ENCODE data around the gene TRIM41. TPM values are rescaled to one million over a fixed set of nuclear protein-coding genes. Genes with fewer than 3 reads are reported as not detected.
"Not testable (repeated sequence)": the region's sequence is repeated elsewhere in the genome, so short reads cannot be mapped to it uniquely, and the experiment has no call there.

Gene TRIM41
- total RNA-seq = 10 to 100 TPM; 15.2 to 20.4 TPM
- long read RNA-seq, donor 1, partial matches to known transcripts = 0 of 4 reads
- long read RNA-seq, donor 1, other reads (novel, unspliced or antisense) = 3 of 4 reads
- long read RNA-seq, donor 2, partial matches to known transcripts = 0 of 10 reads
- long read RNA-seq, donor 2, other reads (novel, unspliced or antisense) = 9 of 10 reads

DNA sequence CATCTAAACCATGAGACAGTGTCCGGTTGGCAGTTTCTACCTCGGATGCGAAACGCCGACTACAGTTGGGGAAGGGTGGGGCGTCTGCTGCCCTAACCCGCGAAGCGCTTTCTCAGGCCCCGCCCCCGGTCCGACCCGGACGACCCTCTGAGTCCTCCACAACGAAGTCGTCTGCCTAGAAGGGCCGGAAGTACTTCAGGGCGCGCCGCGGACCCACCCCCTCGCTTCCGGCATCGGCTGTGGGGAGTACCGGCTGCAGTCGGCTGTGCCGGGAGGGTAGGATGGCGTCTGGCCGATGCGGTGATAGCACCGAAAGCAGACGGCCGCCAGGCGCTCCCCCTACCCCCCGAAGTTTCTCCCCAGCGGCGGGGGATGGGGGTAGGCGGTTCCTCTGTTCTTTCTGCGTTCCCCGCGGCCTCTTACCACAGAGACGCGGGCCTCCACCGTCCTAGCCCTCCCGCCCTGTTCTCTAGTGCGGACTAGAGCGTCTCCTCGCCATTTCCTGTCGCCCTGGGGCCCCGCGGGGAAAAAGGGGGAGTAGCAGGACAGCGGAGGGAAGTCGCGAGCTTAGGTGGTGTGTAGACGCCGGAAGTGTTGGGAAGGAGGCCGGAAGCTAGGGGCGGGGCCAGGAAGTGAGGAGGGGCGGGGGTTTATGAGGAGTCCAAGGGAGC lies at the start of gene TRIM41:
Gene TRIM41, plus strand, starts transcription at position 224 of the 671 bp plus-strand sequence. CDS start 719 bp downstream, outside the sequence.
- peak; percentile 100 for DNase-seq (ENCODE audit: low spot score)
- intact Hi-C loops (cut with DNase I) = loop anchor here in 1 of 2 donors (2.0 kb wide), 1 partner anchor 32 kb away; no protein-coding TSS in a partner anchor

DNA sequence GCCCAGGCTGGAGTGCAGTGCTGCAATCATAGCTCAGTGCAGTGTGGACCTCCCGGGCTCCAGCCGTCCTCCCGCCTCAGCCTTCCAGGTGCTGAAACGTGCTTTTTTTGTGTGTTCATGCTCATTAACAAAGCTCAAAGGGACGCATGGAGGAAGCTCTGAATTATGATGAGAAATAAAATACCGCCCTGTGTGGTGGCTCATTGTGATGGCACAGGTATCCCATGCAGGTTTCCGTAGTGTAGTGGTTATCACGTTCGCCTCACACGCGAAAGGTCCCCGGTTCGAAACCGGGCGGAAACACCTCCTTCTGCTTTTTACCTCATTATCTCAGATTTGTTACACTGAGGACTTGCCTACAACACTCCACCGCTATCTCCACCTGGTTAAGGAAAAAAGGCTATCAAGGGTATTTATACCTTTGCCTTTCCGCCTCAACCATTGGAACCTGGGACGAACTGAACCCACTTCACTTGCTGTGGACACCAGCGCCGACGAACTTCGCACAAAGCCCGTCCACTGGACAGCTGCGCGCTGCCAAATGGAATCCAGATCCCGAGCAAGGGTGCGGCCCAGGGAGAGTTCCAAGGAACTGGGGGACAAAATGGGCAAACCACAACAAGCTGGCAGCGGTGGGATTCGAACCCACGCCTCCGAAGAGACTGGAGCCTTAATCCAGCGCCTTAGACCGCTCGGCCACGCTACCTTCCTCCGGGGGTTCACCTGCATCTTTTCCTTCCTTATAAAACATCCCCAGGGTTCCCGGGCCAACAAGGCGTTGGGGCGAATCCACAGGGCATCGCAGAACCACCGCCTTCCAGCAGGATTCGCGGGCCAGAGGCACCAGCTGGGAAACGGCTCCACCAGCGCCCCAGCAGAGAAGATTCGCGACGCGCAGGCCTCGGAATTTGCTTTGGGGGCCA lies 49.4 kb upstream of the TRIM41 start:
- DNase-seq (ENCODE audit: low spot score) = no peak
- intact Hi-C loops (cut with DNase I) = no loop called here

DNA sequence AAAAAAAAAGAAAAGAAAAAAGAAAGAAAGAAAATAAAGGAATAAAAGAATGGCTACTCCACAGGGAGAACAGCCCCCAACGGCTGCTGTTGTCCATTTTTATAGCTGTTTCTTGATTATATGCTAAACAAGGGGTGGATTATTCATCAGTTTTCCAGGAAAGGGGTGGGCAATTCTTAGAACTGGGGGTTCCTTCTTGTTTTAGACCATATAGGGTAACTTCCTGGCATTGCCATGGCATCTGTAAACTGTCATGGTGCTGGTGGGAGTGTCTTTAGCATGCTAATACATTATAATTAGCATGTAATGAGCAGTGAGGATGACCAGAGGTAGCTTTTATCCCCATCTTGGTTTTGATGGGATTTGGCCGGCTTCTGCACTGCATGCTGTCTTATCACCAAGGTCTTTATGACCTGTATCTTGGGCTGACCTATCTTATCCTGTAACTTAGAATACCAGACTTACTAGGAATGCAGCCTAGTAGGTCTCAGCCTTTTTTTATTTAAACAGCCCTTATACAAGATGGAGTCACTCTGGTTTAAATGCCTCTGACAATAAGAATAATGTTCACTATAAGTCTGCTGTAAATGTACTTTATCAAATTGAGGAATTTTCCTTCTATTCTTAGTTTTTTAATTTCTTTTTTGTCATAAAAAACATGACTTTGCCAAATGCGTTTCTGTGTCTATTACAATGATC lies 46.7 kb upstream of the TRIM41 start:
- DNase-seq (ENCODE audit: low spot score) = no peak
- intact Hi-C loops (cut with DNase I) = no loop called here

DNA sequence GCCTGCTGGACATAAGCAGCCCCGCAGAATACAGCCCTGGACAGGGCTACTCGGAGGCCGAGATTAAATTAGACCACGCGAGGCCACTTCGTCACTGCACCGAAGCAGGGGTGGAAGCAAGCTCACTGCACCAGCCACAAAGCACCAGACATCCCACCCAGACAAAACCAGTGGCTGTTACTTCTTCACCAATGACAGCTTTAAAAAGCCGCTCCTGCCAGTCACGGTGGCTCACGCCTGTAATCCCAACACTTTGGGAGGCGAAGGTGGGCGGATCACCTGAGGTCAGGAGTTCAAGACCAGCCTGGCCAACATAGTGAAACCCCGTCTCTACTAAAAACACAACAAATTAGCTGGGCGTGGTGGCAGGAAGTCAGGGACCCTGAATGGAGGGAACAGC lies 45.5 kb upstream of the TRIM41 start:
- DNase-seq (ENCODE audit: low spot score); intact Hi-C loops (cut with DNase I): not testable (repeated sequence)

DNA sequence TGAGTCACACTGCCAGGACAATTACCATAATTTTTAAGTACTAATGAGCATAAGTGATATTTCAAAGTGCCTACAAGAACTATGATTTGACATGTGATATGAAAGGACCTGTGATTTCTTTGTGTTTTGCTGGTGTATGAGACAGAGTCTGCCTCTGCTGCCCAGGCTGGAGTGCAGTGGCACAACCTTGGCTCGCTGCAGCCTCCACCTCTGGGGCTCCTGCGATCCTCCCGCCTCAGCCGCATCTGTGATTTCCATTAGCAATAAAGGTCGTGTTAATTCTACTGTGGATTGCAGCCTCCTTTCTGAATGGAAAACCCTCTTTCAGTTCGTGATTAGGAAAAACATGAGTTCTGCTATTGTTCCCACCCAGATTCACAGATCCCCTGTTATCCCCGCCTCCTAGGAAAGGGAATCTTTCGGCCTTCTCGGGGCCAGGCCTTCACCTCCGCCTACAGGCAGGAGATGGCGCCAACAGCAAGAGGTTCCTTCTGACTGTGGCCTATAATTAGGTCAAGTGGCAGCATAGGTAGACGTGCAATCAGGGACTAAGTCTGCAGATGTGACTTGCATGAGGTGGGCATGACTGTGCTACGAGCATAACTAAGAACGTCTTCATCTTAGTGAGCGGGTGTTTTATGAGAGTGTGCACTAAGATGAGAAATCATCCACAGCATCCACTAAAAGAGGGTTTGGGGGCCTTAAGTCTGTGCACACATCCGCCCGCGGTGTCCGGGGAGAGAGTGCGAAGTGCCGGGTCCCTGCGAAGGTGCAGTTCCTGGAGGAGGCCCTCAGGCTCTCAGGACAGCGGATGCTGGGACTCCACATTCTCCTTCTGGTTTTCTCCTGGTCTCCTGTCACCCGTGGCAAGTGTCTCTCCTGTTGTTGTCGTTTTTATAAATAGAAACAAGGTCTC lies 41.2 kb upstream of the TRIM41 start:
- peak; percentile 85 for DNase-seq (ENCODE audit: low spot score)
- intact Hi-C loops (cut with DNase I) = loop anchor here in 1 of 2 donors (10.0 kb wide), 1 partner anchor 63 kb away; the partner anchor contains the start of gene RACK1

DNA sequence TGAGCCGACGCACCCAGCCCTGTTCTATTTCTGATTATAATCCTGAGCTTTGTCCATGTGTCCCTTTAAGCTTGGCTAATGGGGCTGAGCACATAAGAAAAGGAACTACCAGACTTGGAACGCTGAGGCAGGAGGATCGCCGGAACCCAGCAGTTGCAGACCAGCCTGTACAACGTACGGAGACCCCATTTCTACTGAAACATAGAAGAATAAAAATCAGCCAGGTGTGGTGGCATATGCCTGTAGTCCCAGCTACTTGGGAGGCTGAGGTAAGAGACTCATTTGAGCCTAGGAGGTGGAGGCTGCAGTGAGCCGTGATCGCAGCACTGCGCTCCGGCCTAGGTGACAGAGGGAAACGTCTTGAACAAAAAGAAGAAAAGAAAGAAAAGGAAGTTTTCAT lies 40.4 kb upstream of the TRIM41 start:
- no peak for DNase-seq (ENCODE audit: low spot score)
- intact Hi-C loops (cut with DNase I) = loop anchor here in 1 of 2 donors (10.0 kb wide), 1 partner anchor 62 kb away; the partner anchor contains the start of gene RACK1

DNA sequence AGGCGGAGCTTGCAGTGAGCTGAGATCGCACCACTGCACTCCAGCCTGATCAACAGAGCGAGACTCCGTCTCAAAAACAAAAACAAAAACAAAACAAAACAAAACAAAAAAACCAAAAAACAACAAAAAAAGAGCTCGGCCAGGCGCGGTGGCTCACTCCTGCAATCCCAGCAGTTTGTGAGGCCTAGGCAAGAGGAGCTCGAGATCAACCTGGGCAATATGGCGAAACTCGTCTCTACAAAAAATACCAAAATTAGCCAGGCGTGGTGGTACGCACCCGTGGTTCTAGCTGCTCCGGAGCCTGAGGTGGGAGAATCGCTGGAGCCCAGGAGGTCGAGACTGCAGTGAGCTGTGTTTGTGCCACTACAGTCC lies 38.2 kb upstream of the TRIM41 start:
- no peak for DNase-seq (ENCODE audit: low spot score)
- intact Hi-C loops (cut with DNase I) = loop anchor here in 1 of 2 donors (10.0 kb wide), 1 partner anchor 60 kb away; the partner anchor contains the start of gene RACK1

DNA sequence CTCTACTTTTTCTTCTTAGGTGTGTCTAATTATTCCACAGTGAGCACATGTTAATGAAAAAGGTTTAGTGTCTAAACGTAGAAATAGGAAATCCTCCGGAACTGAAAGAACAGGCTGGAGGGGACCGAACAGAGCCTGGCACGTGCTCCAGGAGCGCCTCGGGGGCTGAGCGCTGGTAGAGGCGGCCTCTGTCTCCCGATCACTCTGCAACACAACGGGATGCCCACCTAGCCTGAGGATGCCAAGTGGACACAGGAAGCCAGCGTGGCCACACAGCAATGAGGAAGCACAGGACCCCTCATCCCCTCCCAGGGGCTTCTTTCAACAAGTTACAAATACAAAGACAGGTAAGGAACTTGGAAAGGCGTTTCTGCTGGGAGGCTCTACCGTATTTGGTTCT lies 37.5 kb upstream of the TRIM41 start:
- no peak for DNase-seq (ENCODE audit: low spot score)
- intact Hi-C loops (cut with DNase I) = loop anchor here in 1 of 2 donors (10.0 kb wide), 1 partner anchor 59 kb away; the partner anchor contains the start of gene RACK1

DNA sequence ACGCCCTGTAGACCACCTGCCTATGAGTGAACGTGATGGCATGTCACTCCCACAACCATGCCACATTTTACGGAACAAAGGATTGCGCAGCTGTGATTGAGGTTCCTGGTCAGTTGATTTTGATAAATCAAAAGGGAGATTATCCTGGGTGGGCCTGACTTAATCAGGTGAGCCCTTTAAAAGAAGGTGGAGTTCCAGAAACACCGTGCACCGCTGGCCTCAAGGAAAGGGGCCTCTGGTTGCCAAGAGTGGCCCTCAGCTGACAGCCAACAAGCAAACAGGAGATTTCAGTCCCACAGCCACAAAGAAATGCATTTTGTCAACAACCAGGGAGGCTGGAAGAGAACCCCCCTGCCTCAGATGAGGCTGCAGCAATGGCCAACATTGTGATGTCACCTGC lies 37.1 kb upstream of the TRIM41 start:
- DNase-seq (ENCODE audit: low spot score) = peak; percentile 62
- intact Hi-C loops (cut with DNase I) = loop anchor here in 1 of 2 donors (10.0 kb wide), 1 partner anchor 59 kb away; the partner anchor contains the start of gene RACK1

DNA sequence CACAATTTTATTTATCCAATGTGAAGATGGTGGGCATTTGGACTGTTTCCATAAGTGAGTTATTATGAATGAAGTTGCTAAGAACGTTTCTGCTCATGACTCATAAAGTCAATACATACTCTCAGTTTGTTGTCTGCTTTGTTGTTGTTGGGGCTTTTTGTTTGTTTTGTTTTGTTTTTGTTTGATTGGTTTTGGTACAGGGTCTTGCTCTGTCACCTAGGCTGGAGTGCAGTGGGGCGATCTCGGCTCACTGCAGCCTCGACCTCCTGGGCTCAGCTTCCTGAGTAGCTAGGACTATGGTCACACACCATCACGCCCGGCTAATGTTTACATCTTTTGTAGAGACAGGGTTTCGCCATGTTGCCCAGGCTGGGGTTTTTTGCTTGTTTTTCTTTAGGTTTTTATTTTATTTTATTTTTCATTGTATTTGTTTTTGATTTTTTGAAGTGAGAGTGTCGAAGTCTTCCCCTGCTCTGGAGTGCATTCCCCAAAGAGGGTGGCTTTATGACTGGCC lies 36.0 kb upstream of the TRIM41 start:
- intact Hi-C loops (cut with DNase I) = loop anchor here in 1 of 2 donors (10.0 kb wide), 1 partner anchor 58 kb away; the partner anchor contains the start of gene RACK1

DNA sequence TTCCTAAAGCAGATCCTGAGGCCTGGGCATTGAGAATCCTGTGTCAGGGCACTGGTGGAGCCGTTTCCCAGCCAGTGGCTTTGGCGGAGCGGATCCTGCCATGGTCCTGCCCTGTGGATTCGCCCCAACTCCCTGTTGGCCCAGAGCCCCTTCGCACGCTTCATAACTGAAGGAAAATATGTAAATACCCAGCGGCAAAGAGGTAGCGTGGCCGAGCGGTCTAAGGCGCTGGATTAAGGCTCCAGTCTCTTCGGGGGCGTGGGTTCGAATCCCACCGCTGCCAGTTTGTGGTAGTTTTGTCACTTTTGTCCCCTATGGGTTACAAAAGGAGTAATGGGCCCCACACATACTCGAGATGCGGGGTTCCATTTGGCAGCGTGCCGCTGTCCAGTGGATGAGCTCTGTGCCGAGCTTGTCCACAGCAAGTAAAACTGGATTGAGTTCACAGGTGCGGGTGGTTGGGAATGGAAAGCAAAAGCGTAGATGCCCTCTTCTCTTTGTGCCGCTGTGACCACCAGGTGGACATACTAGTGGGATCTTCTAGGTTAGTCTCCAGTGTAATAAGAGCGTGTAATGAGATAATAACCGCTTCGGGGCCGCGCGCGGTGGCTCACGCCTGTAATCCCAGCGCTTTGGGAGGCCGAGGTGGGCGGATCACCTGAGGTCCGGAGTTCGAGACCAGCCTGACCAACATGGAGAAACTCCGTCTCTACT lies 35.4 kb upstream of the TRIM41 start:
- intact Hi-C loops (cut with DNase I) = loop anchor here in 1 of 2 donors (10.0 kb wide), 1 partner anchor 57 kb away; the partner anchor contains the start of gene RACK1
- peak; percentile 91 for DNase-seq (ENCODE audit: low spot score)

More for the DNA sequence above, 36.0 kb upstream of the TRIM41 start:
- no peak for DNase-seq (ENCODE audit: low spot score)

DNA sequence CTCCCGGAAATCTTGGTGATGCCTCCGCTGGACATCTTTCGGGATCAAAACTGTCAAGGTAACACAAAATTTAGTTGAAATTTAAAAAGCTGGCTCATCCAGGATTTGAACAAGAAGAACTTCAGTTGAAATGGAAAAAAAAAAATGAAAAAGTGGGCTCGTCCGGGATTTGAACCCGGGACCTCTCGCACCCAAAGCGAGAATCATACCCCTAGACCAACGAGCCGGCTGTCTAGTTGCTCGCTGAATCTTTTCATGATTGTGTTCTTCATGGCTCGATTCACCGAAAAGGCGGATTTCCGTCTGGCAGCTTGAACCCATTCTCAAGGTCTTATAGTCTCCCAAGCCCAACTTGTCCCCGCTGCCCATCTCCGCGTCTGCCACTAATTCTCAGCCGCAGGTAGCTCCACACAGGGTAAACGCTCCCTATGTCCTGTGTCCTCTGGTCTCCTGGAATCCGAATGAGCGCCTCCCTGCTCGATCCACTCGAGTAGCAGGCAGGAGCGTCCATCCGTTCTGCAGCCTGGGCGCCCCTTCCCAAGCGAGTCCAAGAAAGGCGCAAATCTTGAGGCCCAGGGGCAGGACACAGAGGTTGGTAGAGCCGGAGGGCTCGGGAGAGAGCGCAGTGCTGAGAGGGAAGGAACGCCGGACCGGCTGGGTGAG lies 34.2 kb upstream of the TRIM41 start:
- DNase-seq (ENCODE audit: low spot score) = peak; percentile 85
- intact Hi-C loops (cut with DNase I) = loop anchor here in 1 of 2 donors (10.0 kb wide), 1 partner anchor 56 kb away; the partner anchor contains the start of gene RACK1

DNA sequence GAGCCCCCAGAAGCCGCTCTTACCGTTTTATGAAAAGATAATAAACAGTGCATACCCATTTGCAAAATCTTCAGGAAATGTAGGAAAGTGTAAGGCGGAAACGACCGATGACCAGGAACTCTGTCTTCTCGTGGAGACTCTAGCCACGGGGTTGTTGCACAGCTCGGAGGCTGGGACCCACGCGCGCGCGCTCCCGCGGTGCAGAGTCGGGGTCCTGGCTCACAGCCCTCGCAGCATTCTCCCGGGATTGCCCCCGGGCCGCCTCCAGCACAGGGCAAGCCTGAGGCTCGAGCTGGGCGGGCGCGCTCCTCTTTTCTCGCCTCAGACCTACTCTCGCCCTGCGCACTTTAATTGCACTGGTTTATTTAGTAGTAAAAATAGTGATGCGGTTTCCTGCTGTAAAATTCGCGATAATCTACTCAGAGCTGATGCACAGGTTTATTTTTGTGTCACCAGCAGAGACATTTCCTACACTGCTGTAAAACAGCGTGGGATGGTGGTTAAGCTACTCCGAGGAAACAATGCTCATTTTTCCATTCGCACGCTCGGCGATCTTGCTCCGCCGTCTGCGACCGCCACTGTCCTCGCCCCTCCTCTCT lies 33.6 kb upstream of the TRIM41 start:
- intact Hi-C loops (cut with DNase I) = loop anchor here in 1 of 2 donors (10.0 kb wide), 1 partner anchor 55 kb away; the partner anchor contains the start of gene RACK1
- DNase-seq (ENCODE audit: low spot score) = no peak

DNA sequence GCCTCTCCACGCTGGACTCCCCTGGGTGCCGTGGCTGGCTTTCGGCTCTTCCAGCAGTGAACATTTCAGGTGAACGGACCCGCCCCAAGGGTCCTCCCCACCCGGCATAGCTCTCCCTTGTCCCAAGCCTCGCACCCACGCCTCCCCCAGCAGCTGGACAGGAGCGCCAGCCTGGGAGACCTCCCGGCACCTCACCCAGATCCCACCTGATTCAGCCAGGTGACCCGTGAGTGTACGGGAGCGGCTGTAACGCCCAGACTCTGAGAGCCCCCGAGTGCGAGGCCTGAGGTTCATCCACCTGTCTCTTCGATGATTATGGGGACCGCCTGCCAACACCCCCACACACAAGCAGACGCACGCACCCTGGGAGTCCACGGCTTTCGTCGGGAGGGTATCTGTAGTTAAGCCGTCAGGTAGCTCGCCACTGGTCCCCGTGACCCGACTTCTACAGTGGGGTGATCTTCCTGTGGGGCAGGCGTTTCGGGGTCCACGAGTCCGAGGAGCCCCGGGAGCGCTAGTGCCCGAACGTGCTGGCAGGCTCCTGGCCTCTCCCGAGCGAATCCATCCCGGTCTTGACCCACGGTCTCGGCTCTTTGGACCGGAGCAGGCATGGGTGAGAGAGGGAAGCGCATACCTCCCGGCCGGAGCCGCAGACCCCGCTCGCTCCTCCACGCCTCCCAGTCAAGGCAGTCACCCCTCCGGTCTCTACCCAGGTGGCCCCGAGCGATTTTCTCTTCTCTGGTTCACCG lies 32.9 kb upstream of the TRIM41 start:
- DNase-seq (ENCODE audit: low spot score) = no peak
- intact Hi-C loops (cut with DNase I) = loop anchor here in 1 of 2 donors (2.0 to 10.0 kb wide), 3 partner anchors 17 to 55 kb away; partner anchors contain the start of genes RACK1 and TRIM41
